Activated naive CD8-positive, alpha-beta T cell (primary cell): Measurements from ENCODE around the gene KCTD12.
"Not testable (repeated sequence)": the region's sequence is repeated elsewhere in the genome, so short reads cannot be mapped to it uniquely, and the experiment has no call there.

ENCODE experiments used
- H3K27ac Mint-ChIP-seq: one replicate; pipeline ENCODE4 v1.8.0; 2021; ENCODE audit warnings: mixed read lengths
- H3K27me3 Mint-ChIP-seq: one replicate; pipeline ENCODE4 v1.8.0; 2021; ENCODE audit warnings: mixed read lengths
- H3K36me3 Mint-ChIP-seq: one replicate; pipeline ENCODE4 v1.8.0; 2021; ENCODE audit warnings: mixed read lengths
- H3K4me1 Mint-ChIP-seq: one replicate; pipeline ENCODE4 v1.8.0; 2021; ENCODE audit warnings: low read depth, mixed read lengths
- H3K4me3 Mint-ChIP-seq: one replicate; pipeline ENCODE4 v1.8.0; 2021; ENCODE audit warnings: mild to moderate bottlenecking, mixed read lengths
- H3K9me3 Mint-ChIP-seq: one replicate; pipeline ENCODE4 v1.8.0; 2021; ENCODE audit warnings: low read depth, mixed read lengths

KCTD12 gene

DNA sequence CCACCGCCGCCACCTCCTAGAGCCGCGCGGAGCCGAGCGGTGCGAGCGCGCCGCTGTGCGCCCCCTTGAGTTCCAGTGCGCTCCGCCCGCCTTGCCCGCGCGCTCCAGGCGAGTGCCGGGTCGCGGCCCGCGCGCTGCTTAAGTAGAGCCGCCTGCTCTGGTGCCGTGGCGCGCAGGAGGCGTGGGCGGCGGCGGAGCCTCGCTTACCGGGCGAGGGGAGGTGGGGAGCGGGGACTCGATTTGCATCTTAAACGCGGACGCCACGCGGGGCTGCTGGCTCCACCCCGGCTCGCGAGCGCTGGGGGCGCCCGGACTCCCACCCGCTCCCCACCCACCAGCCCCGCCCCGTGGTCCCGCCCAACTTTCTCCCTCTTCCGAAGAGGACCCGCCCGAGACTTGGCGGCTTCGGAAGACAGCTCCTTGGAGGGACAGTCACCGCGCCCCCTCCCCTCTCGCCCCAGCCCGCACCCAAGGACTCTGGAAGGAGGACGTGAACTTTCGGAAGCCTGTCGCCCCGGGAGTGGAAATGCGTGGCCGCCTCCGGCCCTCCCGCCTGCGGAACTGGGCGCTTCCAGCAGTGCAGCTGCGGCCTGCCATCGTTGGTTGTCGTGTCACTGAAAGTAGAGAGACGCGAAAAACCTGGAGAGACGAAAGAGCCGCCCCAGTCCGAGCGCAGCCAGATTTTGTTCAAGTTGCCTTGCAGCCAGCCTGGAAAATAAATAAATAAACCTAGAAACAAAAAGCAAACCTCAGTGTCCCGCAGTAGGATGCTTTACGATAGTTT is at the start of gene KCTD12:
Gene KCTD12 (minus strand): TSS at position 114 of the 784 bp plus-strand sequence. CDS start 257 bp downstream, outside the sequence.
- Mint-ChIP-seq H3K4me1 (peaks cover 39% of the 10 kb centered on the region), H3K27ac (peak within 1 kb of the TSS; percentile 69), H3K4me3 (peak within 1 kb of the TSS; percentile 94), H3K36me3 (peaks cover 5% of the 10 kb centered on the region), H3K9me3 (no peaks in the 10 kb centered on the region), H3K27me3 (no peaks in the 10 kb centered on the region)

DNA sequence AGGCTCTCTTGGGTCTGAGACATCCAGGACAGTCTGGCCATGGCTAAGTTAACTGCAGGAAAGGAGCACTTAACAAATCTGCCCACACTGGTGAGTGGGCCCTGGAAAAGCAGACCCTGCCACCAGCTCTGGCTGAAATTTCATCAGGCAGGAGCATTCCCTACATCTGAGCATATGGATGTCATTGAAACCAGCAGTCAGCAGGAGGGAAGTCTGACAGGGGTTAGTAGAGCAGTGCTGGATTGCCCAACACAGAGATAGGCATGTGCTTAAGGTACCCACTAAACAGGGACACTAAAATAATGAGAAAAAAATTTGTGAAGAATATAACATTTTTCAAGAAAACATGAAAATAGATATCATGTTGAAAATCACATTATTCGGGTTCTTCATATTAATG is 48.5 kb upstream of the KCTD12 start:
- Mint-ChIP-seq H3K27ac (no peak overlapping the region), H3K36me3 (no peaks in the 10 kb centered on the region), H3K9me3 (peaks cover 3% of the 10 kb centered on the region), H3K4me3 (no peak overlapping the region), H3K27me3 (no peaks in the 10 kb centered on the region), H3K4me1 (no peaks in the 10 kb centered on the region)

DNA sequence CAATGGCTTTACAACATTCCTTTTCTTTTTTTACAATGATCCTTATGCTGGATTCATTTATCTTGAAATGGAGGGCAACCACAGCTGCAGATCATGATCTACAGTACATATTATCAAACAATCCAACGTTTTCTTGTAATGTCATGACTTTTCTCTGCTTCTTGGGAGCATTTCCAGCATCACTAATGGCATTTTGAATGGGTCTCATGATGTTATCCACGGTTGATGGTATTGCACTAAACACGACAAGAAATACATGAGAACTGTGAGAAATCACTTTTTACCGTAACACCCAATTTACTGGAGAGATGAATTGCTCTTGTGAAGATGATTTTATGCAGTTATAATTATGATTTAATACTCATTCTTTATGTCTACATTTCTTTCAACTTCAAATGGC is 45.9 kb upstream of the KCTD12 start:
- Mint-ChIP-seq H3K27ac (no peak overlapping the region), H3K9me3 (peaks cover 3% of the 10 kb centered on the region), H3K4me1 (no peaks in the 10 kb centered on the region), H3K4me3 (no peak overlapping the region), H3K36me3 (no peaks in the 10 kb centered on the region), H3K27me3 (no peaks in the 10 kb centered on the region)

DNA sequence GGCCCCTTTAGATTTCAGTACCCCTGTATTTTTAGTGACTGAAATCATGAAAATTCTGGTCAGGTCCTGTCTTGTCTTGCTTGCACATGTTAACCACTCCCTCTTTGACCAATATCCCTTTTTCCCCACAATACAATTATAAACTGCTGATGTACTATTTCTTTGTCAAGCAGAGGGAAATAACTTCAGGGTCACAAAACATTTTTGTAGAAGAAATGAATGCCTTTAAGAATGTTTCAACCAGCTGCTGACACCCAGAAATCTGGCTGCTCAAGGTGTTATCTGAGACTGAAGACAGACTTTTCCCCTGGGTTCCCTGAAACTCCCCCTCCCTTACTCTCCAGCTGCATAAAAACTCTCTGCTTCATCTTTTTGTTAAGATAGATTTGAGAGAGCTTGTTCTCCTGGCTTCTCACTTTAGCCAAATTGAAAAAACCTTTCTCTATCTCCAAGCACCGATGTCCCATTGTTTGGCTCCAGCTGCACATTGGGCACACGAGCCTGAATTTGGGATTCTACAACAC is 43.7 kb upstream of the KCTD12 start:
- H3K27ac Mint-ChIP-seq, result no peak overlapping the region
- no peaks in the 10 kb centered on the region for H3K9me3 Mint-ChIP-seq
- no peaks in the 10 kb centered on the region for H3K27me3 Mint-ChIP-seq
- no peak overlapping the region for H3K4me3 Mint-ChIP-seq
- H3K36me3 Mint-ChIP-seq, result no peaks in the 10 kb centered on the region
- H3K4me1 Mint-ChIP-seq, result no peaks in the 10 kb centered on the region

DNA sequence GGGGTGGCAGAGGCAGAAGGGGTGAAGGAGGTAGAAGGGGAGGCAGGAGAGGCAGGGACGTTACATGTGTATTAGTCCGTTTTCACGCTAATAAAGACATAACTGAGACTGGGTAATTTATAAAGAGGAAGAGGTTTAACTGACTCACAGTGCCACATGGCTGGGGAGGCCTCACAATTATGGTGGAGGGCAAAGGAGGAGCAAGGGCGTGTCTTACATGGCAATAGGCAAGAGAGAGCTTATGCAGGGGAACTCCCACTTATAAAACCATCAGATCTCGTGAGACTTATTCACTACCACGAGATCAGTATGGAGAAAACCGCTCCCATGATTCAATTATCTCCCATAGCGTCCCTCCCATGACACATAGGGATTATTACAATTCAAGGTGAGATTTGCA is 43.1 kb upstream of the KCTD12 start:
- Mint-ChIP-seq H3K9me3 (no peaks in the 10 kb centered on the region), H3K27me3 (no peaks in the 10 kb centered on the region), H3K4me3 (no peak overlapping the region), H3K4me1 (no peaks in the 10 kb centered on the region), H3K36me3 (no peaks in the 10 kb centered on the region), H3K27ac (no peak overlapping the region)

DNA sequence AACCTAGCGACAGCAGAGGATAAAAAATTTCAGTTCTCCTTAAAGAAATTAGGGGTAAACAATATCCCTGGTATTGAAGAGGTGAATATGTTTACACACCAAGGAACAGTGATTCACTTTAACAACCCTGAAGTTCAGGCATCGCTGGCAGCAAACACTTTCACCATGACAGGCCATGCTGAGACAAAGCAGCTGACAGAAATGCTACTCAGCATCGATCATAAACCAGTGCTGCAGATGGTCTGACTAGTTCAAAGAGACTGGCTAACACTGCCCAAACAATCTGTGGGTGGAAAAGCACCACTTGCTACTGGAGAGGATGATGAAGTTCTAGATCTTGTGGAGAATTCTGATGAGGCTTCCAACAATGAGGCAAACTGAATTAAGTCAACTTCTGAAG is 42.3 kb upstream of the KCTD12 start:
- Mint-ChIP-seq H3K4me1 (no peaks in the 10 kb centered on the region), H3K27me3 (no peaks in the 10 kb centered on the region), H3K27ac (no peak overlapping the region), H3K4me3 (no peak overlapping the region), H3K36me3 (no peaks in the 10 kb centered on the region), H3K9me3 (no peaks in the 10 kb centered on the region)

DNA sequence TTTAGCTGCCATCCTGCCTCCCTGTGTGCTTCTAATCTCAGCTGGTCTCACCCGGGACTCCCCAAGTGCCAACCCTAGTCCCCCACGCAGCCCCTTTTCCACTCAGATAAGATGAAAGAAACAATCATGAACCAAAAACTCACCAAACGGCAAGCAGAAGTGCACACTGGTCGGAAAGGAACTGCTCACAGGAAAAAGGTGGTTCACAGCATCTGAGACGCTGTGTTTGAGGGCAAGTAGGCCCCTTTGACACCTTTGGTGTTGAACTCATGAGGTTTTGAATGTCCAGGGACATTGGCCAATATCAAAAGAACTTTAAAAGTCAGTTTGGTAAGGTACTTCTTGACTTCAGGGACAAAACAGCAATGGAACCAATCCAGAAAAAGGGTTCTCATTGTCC is 41.8 kb upstream of the KCTD12 start:
- H3K27me3 Mint-ChIP-seq, result no peaks in the 10 kb centered on the region
- H3K4me1 Mint-ChIP-seq, result no peaks in the 10 kb centered on the region
- H3K36me3 Mint-ChIP-seq, result no peaks in the 10 kb centered on the region
- no peak overlapping the region for H3K4me3 Mint-ChIP-seq
- H3K27ac Mint-ChIP-seq, result no peak overlapping the region
- H3K9me3 Mint-ChIP-seq, result no peaks in the 10 kb centered on the region

DNA sequence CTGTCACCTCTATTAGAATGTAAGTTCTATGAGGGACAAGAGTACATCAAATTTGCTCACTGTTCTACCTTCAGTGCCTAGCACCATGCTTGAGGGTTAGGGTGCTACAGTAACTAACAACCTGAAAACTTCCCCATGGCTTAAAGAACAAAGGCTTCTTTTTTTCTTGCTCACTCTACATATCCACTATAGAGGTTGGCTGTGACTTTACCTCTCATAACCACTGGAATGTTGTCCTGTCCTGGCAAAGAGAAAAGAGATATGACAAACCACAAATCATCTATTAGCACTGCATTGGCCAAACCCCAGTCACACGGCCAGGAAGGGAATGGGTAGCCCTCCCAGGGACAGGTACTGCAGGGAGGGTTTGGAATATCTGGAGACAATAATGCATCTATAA is 38.9 kb upstream of the KCTD12 start:
- Mint-ChIP-seq H3K27me3 (peaks cover 4% of the 10 kb centered on the region), H3K27ac (no peak overlapping the region), H3K36me3 (peaks cover 3% of the 10 kb centered on the region), H3K4me1 (no peaks in the 10 kb centered on the region), H3K4me3 (no peak overlapping the region), H3K9me3 (peaks cover 4% of the 10 kb centered on the region)

DNA sequence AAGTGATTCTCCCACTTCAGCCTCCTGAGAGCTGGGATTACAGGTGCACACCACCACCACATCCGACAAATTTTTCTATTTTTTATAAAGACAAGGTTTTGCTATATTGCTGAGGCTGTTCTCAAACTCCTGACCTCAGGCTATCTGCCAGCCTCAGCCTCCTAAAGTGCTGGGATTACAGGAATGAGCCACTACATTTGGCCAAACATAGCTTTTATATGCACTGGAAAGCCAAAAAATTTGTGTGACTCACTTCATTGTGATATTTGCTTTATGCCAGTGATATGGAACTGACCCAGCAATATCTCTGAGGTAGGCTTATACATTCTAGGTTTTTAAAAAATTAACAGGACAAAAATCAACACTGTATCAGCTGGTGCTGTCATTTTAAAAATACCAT is 35.3 kb upstream of the KCTD12 start:
- Mint-ChIP-seq H3K36me3 (peaks cover 3% of the 10 kb centered on the region), H3K27me3 (peaks cover 14% of the 10 kb centered on the region), H3K27ac (no peak overlapping the region), H3K9me3 (peaks cover 8% of the 10 kb centered on the region), H3K4me1 (no peaks in the 10 kb centered on the region), H3K4me3 (no peak overlapping the region)

DNA sequence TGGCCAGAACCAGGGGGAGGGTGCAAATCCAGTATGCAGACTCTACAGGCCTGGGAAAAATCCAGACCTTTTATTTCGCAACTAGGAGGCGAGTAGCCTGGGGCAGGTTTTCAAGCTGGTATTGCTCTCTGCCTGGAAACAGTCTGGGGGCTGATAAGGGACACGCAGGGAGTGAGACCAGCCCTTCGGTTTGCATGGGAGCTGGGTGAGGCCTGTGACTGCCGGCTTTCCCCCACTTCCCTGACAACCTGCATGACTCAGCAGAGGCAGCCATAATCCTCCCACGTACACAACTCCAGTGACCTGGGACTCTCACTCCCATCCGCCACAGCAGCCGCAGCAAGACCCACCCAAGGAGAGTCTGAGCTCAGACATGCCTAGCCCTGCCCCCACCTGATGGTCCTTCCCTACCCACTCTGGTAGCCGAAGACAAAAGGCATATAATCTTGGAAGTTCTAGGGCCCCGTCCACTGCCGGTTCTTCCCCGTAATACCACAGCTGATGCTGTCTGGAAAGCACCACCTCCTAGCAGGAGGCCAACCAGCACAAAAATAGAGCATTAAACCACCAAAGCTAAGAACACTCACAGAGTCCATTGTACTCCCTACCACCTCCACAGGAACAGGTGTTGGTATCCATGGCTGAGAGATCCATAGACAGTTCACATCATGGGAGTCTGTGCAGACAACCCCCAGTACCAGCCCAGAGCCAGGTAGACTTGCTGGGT is 31.7 kb upstream of the KCTD12 start:
- not testable (repeated sequence) for H3K36me3 Mint-ChIP-seq, H3K27ac Mint-ChIP-seq, H3K4me1 Mint-ChIP-seq, H3K9me3 Mint-ChIP-seq, H3K4me3 Mint-ChIP-seq
- H3K27me3 Mint-ChIP-seq, result peaks cover 18% of the 10 kb centered on the region

DNA sequence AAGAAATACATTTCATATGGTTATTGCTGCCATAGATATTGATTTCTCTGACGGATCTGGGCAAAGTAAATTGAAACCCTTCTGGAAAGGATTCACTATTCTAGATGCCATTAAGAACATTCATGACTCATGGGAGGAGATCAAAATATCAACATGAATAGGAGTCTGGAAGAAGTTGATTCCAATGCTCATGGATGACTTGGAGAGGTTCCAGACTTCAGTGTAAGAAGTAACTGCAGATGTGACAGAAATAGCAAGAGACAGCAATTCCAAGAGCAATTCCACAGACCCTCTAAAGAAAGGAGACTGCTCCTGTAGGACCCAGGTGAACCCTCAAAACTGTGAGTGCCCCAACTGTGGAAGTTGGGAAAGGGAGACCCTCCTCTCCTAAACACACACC is 30.9 kb upstream of the KCTD12 start:
- Mint-ChIP-seq H3K4me3 (no peak overlapping the region), H3K27ac (no peak overlapping the region), H3K4me1 (no peaks in the 10 kb centered on the region), H3K27me3 (peaks cover 18% of the 10 kb centered on the region), H3K36me3 (peaks cover 3% of the 10 kb centered on the region), H3K9me3 (peaks cover 8% of the 10 kb centered on the region)

DNA sequence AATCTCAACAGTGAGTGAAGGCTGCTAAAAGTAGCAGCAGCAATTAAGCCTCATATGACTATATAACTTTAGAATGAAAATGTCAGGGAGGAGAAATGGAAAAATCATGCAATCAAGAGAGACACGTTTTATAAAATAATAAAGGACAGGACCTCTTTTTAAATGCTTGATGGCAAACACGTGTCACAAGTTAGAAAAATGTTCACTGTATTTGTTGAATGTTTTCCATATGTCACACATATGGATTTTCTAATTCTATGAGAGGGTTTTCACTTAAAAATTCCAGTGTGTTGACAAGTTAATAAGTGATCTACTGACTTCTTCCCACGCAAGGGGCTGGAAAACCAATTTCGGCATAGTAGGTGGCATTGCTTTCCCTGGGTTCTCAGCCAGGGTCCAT is 27.7 kb upstream of the KCTD12 start:
- Mint-ChIP-seq H3K27me3 (peaks cover 8% of the 10 kb centered on the region), H3K36me3 (no peaks in the 10 kb centered on the region), H3K4me1 (no peaks in the 10 kb centered on the region), H3K27ac (no peak overlapping the region), H3K4me3 (no peak overlapping the region), H3K9me3 (no peaks in the 10 kb centered on the region)

DNA sequence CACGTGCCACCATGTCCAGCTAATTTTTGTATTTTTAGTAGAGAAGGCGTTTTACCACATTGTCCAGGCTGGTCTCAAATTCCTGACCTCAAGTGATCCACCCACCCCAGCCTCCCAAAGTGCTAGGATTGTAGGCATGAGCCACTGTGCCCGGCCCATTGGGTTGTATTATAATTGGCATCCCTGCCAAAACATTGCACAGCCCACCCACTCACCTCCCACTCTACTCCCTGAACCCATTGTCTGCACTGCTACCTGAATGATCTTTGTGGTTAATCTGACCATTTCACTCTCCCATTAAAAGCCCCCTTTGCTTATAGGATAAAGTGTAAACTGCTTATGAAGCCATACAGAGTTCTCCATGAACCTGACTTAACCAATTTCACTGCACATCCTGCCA is 26.3 kb upstream of the KCTD12 start:
- H3K27me3 Mint-ChIP-seq, result peaks cover 6% of the 10 kb centered on the region
- no peaks in the 10 kb centered on the region for H3K4me1 Mint-ChIP-seq
- no peak overlapping the region for H3K4me3 Mint-ChIP-seq

DNA sequence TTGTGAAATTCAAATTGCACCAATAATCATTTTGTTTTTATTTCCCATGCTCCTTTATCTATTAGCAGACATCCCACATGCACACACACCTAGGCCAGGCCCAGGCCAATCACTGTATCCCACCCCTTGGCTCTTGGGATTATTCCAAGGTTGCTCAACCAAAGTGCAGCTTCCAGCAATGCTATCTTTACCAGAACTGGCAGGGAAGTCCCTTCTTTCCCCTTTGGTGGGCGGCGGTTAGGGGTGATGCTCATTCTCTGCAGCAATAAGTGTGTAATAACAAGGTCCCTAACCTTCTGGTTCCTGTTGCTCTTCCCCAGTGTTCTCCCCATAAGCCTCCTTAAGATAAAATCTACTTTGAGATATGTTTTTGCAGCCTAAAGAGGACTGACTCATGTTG is 18.3 kb upstream of the KCTD12 start:
- Mint-ChIP-seq H3K36me3 (no peaks in the 10 kb centered on the region), H3K4me1 (no peaks in the 10 kb centered on the region), H3K4me3 (no peak overlapping the region), H3K27ac (no peak overlapping the region), H3K27me3 (peaks cover 5% of the 10 kb centered on the region), H3K9me3 (no peaks in the 10 kb centered on the region)

More for the DNA sequence above, 26.3 kb upstream of the KCTD12 start:
- no peaks in the 10 kb centered on the region for H3K9me3 Mint-ChIP-seq
- H3K36me3 Mint-ChIP-seq, result no peaks in the 10 kb centered on the region
- no peak overlapping the region for H3K27ac Mint-ChIP-seq

DNA sequence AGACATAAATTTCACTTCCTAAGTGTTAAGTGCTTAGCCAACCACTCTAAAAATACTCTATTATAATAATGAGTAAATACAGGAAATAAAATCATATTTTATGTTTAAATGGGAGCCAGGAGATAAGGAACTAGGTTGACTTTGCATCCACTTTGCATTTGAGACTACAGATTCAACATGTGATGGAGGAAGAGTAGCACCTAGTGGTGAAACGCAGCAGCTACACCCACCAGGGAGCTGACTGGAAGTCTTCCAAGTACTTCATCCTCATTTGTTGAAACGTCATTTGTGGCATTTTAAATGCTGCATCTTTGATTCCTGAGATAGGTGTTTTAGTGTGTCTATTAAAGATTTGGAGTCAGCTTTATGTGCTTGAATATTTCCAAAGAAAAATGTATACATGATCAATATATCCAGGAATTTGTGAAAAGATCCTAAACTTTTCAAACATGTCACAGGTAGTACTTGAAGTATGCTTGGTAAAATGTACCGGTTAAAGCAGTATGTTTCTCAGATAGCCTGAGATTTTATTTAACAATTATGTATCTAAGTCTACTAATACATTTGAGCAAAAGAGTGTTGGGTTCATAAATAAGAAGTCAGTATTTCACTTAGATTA is 17.4 kb upstream of the KCTD12 start:
- Mint-ChIP-seq H3K27ac (no peak overlapping the region), H3K9me3 (peaks cover 5% of the 10 kb centered on the region), H3K27me3 (peaks cover 5% of the 10 kb centered on the region), H3K4me3 (no peak overlapping the region), H3K36me3 (no peaks in the 10 kb centered on the region), H3K4me1 (no peaks in the 10 kb centered on the region)
